AG08396 (cell line): ENCODE data around the gene GGTA1.
"Not testable (repeated sequence)": the region's sequence is repeated elsewhere in the genome, so short reads cannot be mapped to it uniquely, and the experiment has no call there.

Source experiments
- DNase-seq: peaks from one replicate; pipeline ENCODE4 v3.0.0; 2012; ENCODE audit warnings: low spot score, mixed read lengths

Gene GGTA1

GRCh38 chr9:121455527-121456239 lies 44.0 kb downstream of the GGTA1 start:
- no peak for DNase-seq

- no peak for DNase-seq
Measured at GRCh38 chr9:121454972-121455371, 44.7 kb downstream of the GGTA1 start.

DNA sequence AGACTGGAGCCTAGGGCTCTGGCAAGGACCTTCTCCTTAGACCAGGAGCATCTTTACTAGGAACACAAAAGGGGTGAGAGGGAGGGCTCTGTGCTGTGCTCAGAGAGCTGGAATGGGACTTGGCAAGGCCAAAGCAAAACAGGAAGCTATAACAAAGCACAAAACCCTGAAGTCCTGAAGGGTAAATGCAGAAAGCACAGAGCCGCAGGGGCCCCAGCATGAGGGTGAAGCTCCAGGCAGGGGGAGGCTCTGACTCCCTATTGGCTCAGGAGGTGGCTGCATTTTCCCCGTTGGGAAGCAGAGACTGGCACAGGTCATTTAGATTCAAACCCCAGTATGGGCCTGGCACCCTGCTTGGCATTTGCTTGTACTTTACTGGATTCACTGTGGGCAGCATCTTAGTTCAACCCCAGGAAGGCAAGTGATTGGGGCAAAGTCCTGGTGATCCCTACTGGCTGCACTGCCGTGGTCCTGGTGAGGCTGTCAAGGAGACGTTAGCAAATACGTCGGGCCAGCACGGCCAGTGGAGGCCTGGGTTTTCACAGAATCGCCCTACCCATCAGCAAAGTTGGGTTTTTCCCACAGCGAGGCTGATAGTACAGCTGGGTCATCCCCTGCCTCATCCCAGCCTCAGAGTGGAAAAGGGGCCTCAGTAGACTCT lies 46.3 kb downstream of the GGTA1 start:
- no peak for DNase-seq

DNA sequence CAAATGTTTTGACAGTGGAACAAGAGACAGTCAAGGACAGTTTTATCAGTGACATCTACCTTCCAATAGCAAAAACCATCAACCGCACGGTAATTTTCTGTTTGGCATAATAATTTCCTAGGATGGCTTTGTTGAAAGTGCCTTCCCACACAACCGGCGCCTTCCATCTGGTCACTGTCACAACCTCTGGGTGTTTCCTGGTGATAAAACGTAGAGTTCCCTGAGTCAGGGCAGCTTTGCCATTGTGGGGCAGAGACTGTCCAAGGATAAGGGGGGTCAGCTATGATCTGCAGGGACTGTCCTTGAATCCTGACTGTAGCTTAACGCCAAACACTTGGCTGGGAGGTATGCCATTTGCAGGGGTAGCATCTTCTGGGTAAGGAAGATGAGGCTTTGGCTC lies 47.6 kb downstream of the GGTA1 start:
- DNase-seq, result no peak

DNA sequence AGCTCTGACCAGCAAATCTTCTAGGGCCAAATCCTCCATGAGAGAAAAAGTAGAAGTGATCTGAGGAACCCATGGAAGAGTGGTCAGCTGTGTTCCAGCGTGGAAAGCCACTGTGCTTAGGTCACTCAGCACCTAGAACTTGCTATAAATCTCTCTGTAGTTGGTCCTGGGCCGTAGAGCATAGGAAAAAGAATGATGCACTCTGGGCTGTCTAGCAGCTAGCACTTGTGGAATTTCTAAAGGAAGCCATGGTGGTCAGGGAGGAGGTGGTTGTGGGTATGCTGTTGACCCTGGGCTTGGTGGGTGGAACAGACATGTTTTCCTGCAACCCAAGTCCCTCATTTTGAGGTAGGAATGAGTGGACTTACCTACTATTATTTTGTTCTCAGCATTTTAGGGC lies 48.1 kb downstream of the GGTA1 start:
- DNase-seq, result no peak

GRCh38 chr9:121450241-121450640 lies 49.4 kb downstream of the GGTA1 start:
- DNase-seq, result no peak

DNA sequence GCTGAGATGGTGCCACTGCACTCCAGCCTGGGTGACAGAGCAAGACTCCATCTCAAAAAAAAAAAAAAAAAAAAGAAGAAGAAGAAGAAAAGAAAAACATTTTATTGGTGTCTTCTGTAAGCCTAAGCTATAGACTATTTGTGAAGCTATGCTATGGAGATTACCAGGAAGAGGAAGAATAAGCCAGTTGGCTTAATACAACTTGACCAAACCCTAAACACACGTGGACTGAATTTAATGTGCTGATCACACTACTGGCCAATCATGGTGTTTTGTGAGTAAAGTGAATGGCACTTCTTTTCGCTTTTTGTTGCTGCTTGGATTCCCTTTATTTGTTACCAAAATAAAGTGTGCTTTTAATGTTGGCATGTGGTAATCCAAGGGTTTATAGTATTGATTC lies 49.9 kb downstream of the GGTA1 start:
- DNase-seq, result no peak

- no peak for DNase-seq
Measured at GRCh38 chr9:121447321-121447834, 52.3 kb downstream of the GGTA1 start.

DNA sequence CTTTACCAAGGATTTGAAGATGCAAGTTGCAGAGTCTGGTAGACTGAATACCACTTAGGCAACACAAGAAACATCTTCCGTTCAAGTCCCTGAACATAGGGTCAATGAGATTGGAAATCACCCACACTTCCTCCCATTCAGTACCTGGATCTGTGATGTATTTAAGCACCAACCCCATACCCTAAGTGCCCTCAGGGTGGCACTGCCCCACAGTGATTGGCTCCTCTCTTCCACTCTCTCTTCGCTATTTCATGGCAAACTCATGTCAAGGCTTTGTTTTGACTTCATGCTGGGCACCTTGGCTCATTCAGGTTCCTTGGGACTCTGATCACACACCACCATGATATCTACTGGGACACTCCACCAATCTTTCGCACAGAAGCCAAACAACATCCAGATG lies 53.7 kb downstream of the GGTA1 start:
- DNase-seq, result no peak

DNA sequence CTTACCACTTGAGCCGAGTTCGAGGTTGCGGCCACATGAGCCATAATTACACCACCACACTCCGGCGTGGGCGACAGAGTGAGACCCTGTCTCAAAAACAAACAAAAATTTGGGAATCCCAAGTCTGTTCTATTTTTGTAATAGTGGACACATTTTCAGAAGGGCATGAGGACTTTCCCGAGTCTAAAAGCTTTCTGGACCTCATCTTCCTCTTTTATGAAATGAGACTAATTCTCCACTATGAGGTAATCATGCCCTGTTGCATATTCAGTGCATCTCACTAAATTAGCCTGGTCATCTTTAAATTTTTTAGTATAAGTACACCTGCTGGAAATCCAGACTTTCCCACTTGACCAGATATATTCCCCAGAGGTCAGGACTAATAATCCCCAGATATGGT lies 55.7 kb downstream of the GGTA1 start:
- DNase-seq, result no peak

DNA sequence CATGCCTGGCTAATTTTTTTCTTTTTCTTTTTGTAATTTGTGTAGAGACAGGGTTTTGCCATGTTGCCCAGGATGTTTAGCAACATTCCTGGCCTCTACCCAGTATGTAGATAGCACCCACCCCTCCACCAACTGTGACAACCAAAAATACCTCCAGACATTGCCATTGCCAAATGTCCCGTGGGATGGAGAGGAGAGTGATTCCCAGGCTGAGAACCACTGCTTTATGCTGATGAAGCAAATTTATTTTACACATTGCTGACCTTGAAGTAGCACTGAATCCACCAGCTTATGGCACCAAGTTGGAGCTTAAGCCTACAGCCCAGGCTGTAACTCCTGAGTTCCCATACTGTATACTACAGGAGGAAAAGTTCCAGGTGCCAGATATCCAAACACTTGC lies 58.5 kb downstream of the GGTA1 start:
- DNase-seq, result no peak

- DNase-seq, result peak; percentile 40
Measured at GRCh38 chr9:121439711-121440664, 59.7 kb downstream of the GGTA1 start.

GRCh38 chr9:121439016-121439415 lies 60.6 kb downstream of the GGTA1 start:
- DNase-seq, result no peak

GRCh38 chr9:121437891-121438290 lies 61.8 kb downstream of the GGTA1 start:
- no peak for DNase-seq

DNA sequence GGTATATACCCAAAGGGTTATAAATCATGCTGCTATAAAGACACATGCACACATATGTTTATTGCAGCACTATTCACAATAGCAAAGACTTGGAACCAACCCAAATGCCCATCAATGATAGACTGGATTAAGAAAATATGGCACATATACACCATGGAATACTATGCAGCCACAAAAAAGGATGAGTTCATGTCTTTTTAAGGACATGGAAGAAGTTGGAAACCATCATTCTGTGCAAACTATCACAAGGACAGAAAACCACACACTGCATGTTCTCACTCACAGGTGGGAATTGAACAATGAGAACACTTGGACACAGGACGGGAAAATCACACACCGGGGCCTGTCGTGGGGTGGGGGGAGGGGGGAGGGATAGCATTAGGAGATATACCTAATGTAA lies 62.6 kb downstream of the GGTA1 start:
- not testable (repeated sequence) for DNase-seq

GRCh38 chr9:121434969-121435368 lies 64.7 kb downstream of the GGTA1 start:
- no peak for DNase-seq

- no peak for DNase-seq
Measured at GRCh38 chr9:121427899-121428298, 71.7 kb downstream of the GGTA1 start.

DNA sequence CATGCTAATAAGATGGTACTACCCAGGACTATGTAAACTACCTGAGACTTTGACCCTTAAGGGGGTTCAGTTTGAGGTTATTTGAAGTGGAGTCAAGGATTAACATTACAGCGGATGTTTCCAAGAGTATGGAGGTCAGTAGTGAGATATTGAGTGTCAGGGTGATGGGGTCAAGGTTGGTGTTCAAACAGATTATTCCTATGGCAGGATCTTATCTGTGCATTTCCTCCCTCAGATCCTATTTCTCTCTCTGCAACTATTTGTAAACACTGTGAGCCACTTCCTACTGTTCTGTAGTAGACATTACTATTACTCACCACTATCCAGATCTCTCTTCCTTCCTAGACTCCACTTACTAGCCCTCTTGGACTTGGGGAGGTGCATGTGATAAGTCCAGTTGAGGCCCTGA lies 75.6 kb downstream of the GGTA1 start:
- DNase-seq, result no peak

GRCh38 chr9:121411993-121412392 lies 87.7 kb downstream of the GGTA1 start:
- no peak for DNase-seq

GRCh38 chr9:121405899-121406298 lies 93.7 kb downstream of the GGTA1 start:
- DNase-seq, result no peak
